GM18873 (cell line): ENCODE results near the gene CD3E.

ENCODE experiments used
- ATAC-seq: cut with Tn5 transposase; IDR thresholded peaks from one replicate; pipeline ENCODE4 v1.9.1; 2021; ENCODE audit warnings: mild to moderate bottlenecking, moderate library complexity, moderate number of reproducible peaks; ENCODE audit not compliant: unreplicated experiment, low FRiP score

CD3E gene

GRCh38 chr11:118304568-118305248 lies at the start of gene CD3E:
Gene CD3E (plus strand): TSS chr11:118304730. CDS start chr11:118304953, 223 bp downstream.
- ATAC-seq = no peak

GRCh38 chr11:118258410-118258809 lies 46.1 kb upstream of the CD3E start:
- ATAC-seq = no peak

GRCh38 chr11:118259138-118259537 lies 45.4 kb upstream of the CD3E start:
- ATAC-seq = no peak

GRCh38 chr11:118260353-118260752 lies 44.2 kb upstream of the CD3E start:
- no peak for ATAC-seq

GRCh38 chr11:118263112-118263511 lies 41.4 kb upstream of the CD3E start:
- no peak for ATAC-seq

- ATAC-seq = no peak
These were observed 40.6 kb upstream of the CD3E start, which contains the start of gene MPZL2 for GRCh38 chr11:118263695-118264568. Gene MPZL2 (minus strand): TSS chr11:118264297. CDS start chr11:118264153, 144 bp downstream.

GRCh38 chr11:118264569-118265465 lies 39.7 kb upstream of the CD3E start:
- ATAC-seq = no peak

- ATAC-seq = no peak
These were observed 38.6 kb upstream of the CD3E start for GRCh38 chr11:118265954-118266353.

- no peak for ATAC-seq
These were observed 37.0 kb upstream of the CD3E start for GRCh38 chr11:118267486-118267885.

- no peak for ATAC-seq
These were observed 32.5 kb upstream of the CD3E start for GRCh38 chr11:118272001-118272400.

GRCh38 chr11:118274186-118274585 lies 30.3 kb upstream of the CD3E start:
- ATAC-seq = no peak

- no peak for ATAC-seq
These were observed 29.4 kb upstream of the CD3E start for GRCh38 chr11:118275176-118275575.

- no peak for ATAC-seq
These were observed 28.1 kb upstream of the CD3E start for GRCh38 chr11:118276422-118276821.

- ATAC-seq = no peak
These were observed 27.2 kb upstream of the CD3E start for GRCh38 chr11:118277312-118277711.

GRCh38 chr11:118281284-118281683 lies 23.2 kb upstream of the CD3E start:
- ATAC-seq = no peak

- ATAC-seq = no peak
These were observed 21.9 kb upstream of the CD3E start for GRCh38 chr11:118282606-118283005.

- no peak for ATAC-seq
These were observed 21.4 kb upstream of the CD3E start for GRCh38 chr11:118283037-118283636.

GRCh38 chr11:118283756-118284350 lies 20.7 kb upstream of the CD3E start:
- ATAC-seq = no peak

- ATAC-seq = no peak
These were observed 18.0 kb upstream of the CD3E start for GRCh38 chr11:118286545-118286944.

- no peak for ATAC-seq
These were observed 17.5 kb upstream of the CD3E start for GRCh38 chr11:118287006-118287405.
